Measurements from ENCODE around the gene IL18RAP. TPM values are rescaled to one million over a fixed set of nuclear protein-coding genes. Genes with fewer than 3 reads are reported as not detected.

The IL18RAP gene
- total and polyA plus RNA-seq, 4 donors = 0.09 to 0.69 (median 0.22) TPM; not detected in 1

DNA sequence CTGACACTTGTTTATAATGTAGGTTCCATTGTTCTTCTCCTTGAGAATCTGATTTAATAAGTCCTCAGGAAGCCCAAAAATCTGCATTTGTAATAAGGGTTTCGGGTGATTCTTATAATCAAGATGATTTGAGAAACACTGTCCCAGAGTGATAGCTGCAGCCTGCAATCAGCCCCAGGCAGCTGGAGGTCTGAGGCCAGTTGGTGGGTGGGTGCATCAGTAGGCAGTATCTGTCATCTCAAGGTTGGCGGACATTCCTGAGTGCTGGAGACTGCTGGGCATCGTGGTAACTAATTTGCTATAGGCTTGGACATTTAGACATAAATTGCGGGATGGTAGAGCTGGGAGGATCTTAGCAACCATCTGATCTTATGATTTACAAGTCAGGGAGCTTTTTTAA is 2.7 kb upstream of the IL18RAP start:
- Histone ChIP-seq H3K27me3 (ENCODE audit: control insufficient read depth, insufficient read depth, low read length) (no peaks in the 10 kb centered on the region), H3K9me3 (ENCODE audit: control insufficient read depth, insufficient read depth, low read length) (no peaks in the 10 kb centered on the region), H3K27ac (ENCODE audit: low read depth, low read length) (no peak overlapping the region), H3K36me3 (ENCODE audit: control insufficient read depth, insufficient read depth, low read length) (no peaks in the 10 kb centered on the region), H3K4me3 (ENCODE audit: low read depth, low read length) (no peak overlapping the region), H3K4me1 (ENCODE audit: control insufficient read depth, insufficient read depth, low read length) (no peaks in the 10 kb centered on the region)
- 60% methylated on average over 1 of the region's 4 CpGs for WGBS (ENCODE audit: insufficient coverage)
- no peak for DNase-seq (ENCODE audit: low read depth in 4 of 6, low spot score in 6 of 6)

DNA sequence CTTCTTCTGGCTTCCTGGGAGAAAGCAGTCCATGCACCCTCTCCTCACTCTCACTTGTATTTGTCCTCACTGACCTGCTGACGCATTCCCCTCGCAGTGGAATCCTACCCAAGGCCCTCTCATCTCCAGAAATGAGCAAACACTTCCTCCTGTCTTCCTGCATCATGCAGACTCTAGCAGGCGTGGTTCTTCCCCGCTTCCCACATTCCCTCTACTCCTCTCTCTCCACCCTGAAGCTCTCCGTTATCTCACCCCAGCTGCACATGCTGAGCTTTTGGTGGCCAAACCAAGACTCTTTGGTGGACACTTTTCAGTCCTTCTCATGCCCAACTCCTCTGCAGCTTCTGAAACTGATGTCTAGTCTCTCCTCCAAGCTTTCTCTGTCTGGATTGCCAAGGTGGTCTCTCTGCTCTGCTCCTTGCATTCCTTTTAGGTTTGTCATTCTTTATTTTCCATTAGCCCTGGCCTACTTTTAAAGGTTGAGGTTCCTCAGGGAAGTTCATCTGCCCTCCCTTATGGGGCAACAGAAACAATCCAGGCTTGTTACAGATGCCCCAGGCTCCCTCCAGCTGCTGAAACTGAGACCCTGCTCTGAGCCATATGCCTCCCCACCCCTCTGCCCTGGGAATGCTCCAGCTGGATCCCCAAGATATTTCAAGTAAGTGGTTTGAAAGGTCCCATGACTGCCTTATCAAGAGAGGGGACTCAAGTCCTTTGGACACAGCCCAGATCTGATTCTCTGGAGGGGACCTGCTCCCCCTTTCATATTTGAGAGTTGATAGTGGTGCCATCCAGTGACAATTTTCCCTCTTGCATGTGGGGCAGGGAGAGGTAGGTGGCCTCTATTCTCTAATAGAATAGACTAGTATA is 835 bp upstream of the IL18RAP start:
- H3K36me3 ChIP-seq (ENCODE audit: control insufficient read depth, insufficient read depth, low read length) = no peaks in the 10 kb centered on the region
- H3K4me1 ChIP-seq (ENCODE audit: control insufficient read depth, insufficient read depth, low read length) = no peaks in the 10 kb centered on the region
- H3K9me3 ChIP-seq (ENCODE audit: control insufficient read depth, insufficient read depth, low read length) = no peaks in the 10 kb centered on the region
- no peaks in the 10 kb centered on the region for H3K27me3 ChIP-seq (ENCODE audit: control insufficient read depth, insufficient read depth, low read length)
- WGBS (ENCODE audit: insufficient coverage) = 92% methylated on average over 5 of the region's 5 CpGs
- H3K4me3 ChIP-seq (ENCODE audit: low read depth, low read length) = no peak overlapping the region
- no peak for DNase-seq (ENCODE audit: low read depth in 4 of 6, low spot score in 6 of 6)
- no peak overlapping the region for H3K27ac ChIP-seq (ENCODE audit: low read depth, low read length)

DNA sequence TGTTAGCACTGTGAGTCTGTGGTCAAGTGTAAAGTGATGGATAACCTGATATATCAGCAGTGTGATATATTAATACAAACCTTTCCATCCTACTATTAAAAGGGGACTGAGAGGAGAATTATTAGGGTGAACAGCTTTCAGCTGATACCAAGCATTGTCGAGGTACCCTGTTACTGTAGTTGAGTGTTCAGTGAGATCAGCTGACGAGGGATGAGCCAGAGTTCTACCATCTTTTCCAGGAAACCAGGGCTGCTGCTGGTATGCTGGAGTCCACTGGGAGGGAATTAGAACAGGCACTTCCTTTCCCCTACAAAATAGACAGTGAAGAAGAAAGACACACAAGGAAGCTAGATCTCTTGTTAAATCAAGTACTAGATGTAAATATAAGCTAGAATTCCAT is 408 bp downstream of the IL18RAP start:
- Histone ChIP-seq H3K27me3 (ENCODE audit: control insufficient read depth, insufficient read depth, low read length) (no peaks in the 10 kb centered on the region), H3K9me3 (ENCODE audit: control insufficient read depth, insufficient read depth, low read length) (no peaks in the 10 kb centered on the region), H3K4me1 (ENCODE audit: control insufficient read depth, insufficient read depth, low read length) (no peaks in the 10 kb centered on the region), H3K27ac (ENCODE audit: low read depth, low read length) (no peak overlapping the region), H3K36me3 (ENCODE audit: control insufficient read depth, insufficient read depth, low read length) (no peaks in the 10 kb centered on the region), H3K4me3 (ENCODE audit: low read depth, low read length) (no peak overlapping the region)
- DNase-seq (ENCODE audit: low read depth in 4 of 6, low spot score in 6 of 6) = no peak
- no CpG with 5 or more reads among the region's 2 CpGs for WGBS (ENCODE audit: insufficient coverage)

DNA sequence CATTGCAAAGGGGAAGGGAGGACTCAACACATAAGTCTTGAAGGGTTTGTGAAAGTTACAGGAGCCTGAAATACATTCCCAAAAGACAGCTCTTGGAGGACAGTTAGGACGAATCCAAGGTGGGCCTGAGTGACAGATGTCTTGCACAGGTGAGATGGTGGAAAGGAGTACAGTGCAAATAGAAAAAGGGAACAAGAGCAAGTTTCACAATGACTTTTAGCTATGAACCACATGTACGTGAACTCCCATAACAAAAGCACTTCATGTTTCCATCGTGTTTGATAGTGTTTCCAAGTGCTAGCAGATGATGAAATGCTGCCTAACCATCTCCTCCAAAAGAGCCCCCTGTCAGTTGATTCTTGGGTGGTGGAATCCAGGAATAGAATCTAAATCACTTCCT is 1.8 kb downstream of the IL18RAP start:
- 79% methylated on average over 1 of the region's 3 CpGs for WGBS (ENCODE audit: insufficient coverage)
- no peak overlapping the region for H3K4me3 ChIP-seq (ENCODE audit: low read depth, low read length)
- H3K9me3 ChIP-seq (ENCODE audit: control insufficient read depth, insufficient read depth, low read length) = no peaks in the 10 kb centered on the region
- H3K36me3 ChIP-seq (ENCODE audit: control insufficient read depth, insufficient read depth, low read length) = no peaks in the 10 kb centered on the region
- no peak for DNase-seq (ENCODE audit: low read depth in 4 of 6, low spot score in 6 of 6)
- no peak overlapping the region for H3K27ac ChIP-seq (ENCODE audit: low read depth, low read length)
- no peaks in the 10 kb centered on the region for H3K27me3 ChIP-seq (ENCODE audit: control insufficient read depth, insufficient read depth, low read length)
- H3K4me1 ChIP-seq (ENCODE audit: control insufficient read depth, insufficient read depth, low read length) = no peaks in the 10 kb centered on the region

DNA sequence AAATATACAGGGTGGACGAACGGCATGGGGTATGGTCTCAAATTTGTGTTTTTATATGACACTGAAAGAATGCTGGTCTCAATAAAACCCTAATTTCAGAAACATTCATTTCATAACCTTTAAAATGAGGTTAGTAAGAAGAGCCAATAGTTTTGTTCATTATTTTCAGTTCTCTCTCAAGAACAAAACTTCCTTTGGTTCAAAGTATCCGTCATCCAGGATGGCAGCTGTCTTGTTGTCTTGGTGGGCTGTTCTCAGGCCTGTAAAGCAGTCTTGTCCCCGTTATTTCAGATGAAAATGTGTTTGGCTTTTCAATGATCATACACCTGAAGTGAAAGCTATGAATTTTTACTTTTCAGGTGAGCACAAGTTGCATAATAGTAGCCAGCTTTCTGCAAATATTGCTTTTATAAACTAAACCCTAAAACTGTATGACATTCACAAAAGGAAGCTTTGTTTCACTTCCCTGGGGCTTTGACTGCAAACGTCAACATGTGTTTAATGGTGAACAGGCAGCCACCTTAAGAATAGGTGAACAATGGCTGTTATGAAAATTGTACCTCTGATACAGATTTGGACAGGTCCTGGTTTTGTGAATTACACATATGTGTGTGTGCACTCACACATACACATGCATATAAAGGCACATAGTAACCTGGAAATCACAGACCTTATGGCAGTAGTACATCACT is 2.6 kb downstream of the IL18RAP start:
- WGBS (ENCODE audit: insufficient coverage) = 48% methylated on average over 2 of the region's 5 CpGs

DNA sequence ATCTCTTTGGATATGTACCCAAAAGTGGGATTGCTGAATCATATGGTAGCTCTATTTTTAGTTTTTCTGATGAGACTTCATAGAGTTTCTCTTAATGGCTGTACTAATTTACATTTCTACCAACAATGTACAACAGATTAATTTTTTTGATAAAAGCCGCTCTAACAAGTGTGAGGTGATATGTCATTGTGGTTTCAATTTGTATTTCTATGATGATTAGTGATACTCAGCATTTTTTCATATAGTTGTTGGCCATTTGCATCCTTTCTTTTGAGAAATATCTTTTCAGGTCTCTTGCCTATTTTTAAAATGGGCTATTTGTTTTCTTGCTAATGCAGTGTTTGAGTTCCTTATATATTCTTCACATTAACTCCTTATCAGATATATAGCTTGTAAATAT is 4.3 kb downstream of the IL18RAP start:
- no peak for DNase-seq (ENCODE audit: low read depth in 4 of 6, low spot score in 6 of 6)
- Histone ChIP-seq H3K27me3 (ENCODE audit: control insufficient read depth, insufficient read depth, low read length) (no peaks in the 10 kb centered on the region), H3K4me3 (ENCODE audit: low read depth, low read length) (no peak overlapping the region), H3K36me3 (ENCODE audit: control insufficient read depth, insufficient read depth, low read length) (no peaks in the 10 kb centered on the region), H3K4me1 (ENCODE audit: control insufficient read depth, insufficient read depth, low read length) (no peaks in the 10 kb centered on the region), H3K9me3 (ENCODE audit: control insufficient read depth, insufficient read depth, low read length) (no peaks in the 10 kb centered on the region), H3K27ac (ENCODE audit: low read depth, low read length) (no peak overlapping the region)
- WGBS (ENCODE audit: insufficient coverage) = no CpG with 5 or more reads among the region's 1 CpG

More for the DNA sequence above, 2.6 kb downstream of the IL18RAP start:
- H3K27me3 ChIP-seq (ENCODE audit: control insufficient read depth, insufficient read depth, low read length) = no peaks in the 10 kb centered on the region
- no peaks in the 10 kb centered on the region for H3K9me3 ChIP-seq (ENCODE audit: control insufficient read depth, insufficient read depth, low read length)
- DNase-seq (ENCODE audit: low read depth in 4 of 6, low spot score in 6 of 6) = no peak
- no peak overlapping the region for H3K4me3 ChIP-seq (ENCODE audit: low read depth, low read length)
- no peaks in the 10 kb centered on the region for H3K36me3 ChIP-seq (ENCODE audit: control insufficient read depth, insufficient read depth, low read length)
- H3K27ac ChIP-seq (ENCODE audit: low read depth, low read length) = no peak overlapping the region
- no peaks in the 10 kb centered on the region for H3K4me1 ChIP-seq (ENCODE audit: control insufficient read depth, insufficient read depth, low read length)

DNA sequence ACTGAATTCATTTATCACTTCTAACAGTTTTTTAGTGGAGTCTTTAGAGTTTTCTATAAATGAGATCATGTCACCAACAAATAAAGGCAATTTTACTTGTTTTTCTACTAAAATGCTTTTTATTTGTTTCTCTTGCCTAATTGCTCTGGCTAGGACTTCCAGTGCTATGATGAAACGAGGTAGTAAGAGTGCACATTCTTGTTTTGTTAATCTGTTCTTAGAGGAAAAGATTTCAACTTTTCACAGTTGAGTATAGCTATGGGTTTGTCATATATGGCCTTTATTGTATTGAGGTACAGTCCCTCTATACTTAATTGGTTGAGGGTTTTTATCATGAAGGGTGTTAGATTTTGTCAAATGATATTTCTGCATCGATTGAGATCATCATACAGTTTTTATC is 5.6 kb downstream of the IL18RAP start:
- no peak overlapping the region for H3K4me3 ChIP-seq (ENCODE audit: low read depth, low read length)
- no peaks in the 10 kb centered on the region for H3K27me3 ChIP-seq (ENCODE audit: control insufficient read depth, insufficient read depth, low read length)
- H3K9me3 ChIP-seq (ENCODE audit: control insufficient read depth, insufficient read depth, low read length) = no peaks in the 10 kb centered on the region
- H3K27ac ChIP-seq (ENCODE audit: low read depth, low read length) = no peak overlapping the region
- DNase-seq (ENCODE audit: low read depth in 4 of 6, low spot score in 6 of 6) = no peak
- no peaks in the 10 kb centered on the region for H3K4me1 ChIP-seq (ENCODE audit: control insufficient read depth, insufficient read depth, low read length)
- no peaks in the 10 kb centered on the region for H3K36me3 ChIP-seq (ENCODE audit: control insufficient read depth, insufficient read depth, low read length)
- WGBS (ENCODE audit: insufficient coverage) = no CpG with 5 or more reads among the region's 2 CpGs

DNA sequence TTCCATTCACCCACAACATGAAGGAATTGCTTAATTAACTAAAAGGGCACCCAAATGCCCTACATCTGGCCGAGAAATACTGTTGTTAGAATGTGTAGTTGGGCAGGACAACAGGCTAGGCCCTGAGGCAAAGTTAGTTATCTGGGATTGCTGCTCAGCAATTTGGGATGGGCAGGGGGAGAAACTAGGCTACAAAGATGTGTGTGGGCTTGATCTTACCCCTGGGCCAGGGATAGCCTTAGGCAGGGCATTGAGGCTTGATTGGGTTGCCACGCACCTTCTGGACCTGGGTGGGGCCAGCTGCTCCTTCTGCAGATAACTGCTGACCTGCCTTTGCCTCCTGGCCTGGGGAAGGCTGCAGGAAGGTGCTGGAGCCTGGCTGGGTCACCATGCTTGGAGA is 9.4 kb downstream of the IL18RAP start:
- H3K9me3 ChIP-seq (ENCODE audit: control insufficient read depth, insufficient read depth, low read length) = no peaks in the 10 kb centered on the region
- no peak for DNase-seq (ENCODE audit: low read depth in 4 of 6, low spot score in 6 of 6)
- H3K4me3 ChIP-seq (ENCODE audit: low read depth, low read length) = no peak overlapping the region
- no peaks in the 10 kb centered on the region for H3K4me1 ChIP-seq (ENCODE audit: control insufficient read depth, insufficient read depth, low read length)
- no peaks in the 10 kb centered on the region for H3K27me3 ChIP-seq (ENCODE audit: control insufficient read depth, insufficient read depth, low read length)
- no peaks in the 10 kb centered on the region for H3K36me3 ChIP-seq (ENCODE audit: control insufficient read depth, insufficient read depth, low read length)
- H3K27ac ChIP-seq (ENCODE audit: low read depth, low read length) = no peak overlapping the region
- 78% methylated on average over 1 of the region's 2 CpGs for WGBS (ENCODE audit: insufficient coverage)

DNA sequence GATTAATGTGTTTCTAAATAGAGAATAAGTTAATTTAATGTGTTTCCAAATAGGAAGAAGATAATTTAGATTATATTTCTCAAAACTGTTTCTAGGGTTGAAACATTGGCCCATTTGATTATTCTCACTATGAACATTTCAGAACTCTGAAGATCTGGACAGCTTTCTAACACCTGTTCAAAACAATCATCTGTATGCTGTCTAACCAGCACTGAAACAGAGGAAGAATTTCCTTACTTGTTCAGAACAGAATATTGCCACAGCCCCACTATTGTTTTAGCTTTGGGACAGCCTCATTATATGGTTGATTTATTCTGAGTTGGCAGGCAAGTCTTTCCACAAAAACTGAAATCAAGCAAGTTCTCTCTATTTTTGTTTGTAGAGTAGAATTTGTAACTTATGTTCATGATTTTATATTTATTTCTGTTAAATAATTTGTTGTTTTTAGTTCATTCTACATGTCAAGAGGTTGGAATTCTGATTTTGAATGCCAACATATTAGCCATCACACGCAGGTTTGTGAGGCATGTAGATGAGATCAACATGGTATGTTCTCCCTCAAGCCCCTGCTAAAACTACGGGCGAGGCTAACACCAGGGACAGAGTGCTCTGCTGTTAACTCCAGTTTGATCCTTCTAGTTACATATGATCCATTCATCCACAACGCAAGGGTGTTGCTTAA is 11.2 kb downstream of the IL18RAP start:
- WGBS (ENCODE audit: insufficient coverage) = 91% methylated on average over 4 of the region's 4 CpGs
- Histone ChIP-seq H3K36me3 (ENCODE audit: control insufficient read depth, insufficient read depth, low read length) (no peaks in the 10 kb centered on the region), H3K27me3 (ENCODE audit: control insufficient read depth, insufficient read depth, low read length) (no peaks in the 10 kb centered on the region), H3K4me3 (ENCODE audit: low read depth, low read length) (no peak overlapping the region), H3K4me1 (ENCODE audit: control insufficient read depth, insufficient read depth, low read length) (no peaks in the 10 kb centered on the region), H3K27ac (ENCODE audit: low read depth, low read length) (no peak overlapping the region), H3K9me3 (ENCODE audit: control insufficient read depth, insufficient read depth, low read length) (no peaks in the 10 kb centered on the region)
- DNase-seq (ENCODE audit: low read depth in 4 of 6, low spot score in 6 of 6) = no peak

Data from spinal cord (tissue), 10 donors.